Stimulated activated CD4-positive, alpha-beta T cell treated with anti-CD3 and anti-CD28 coated beads, Interleukin-15, amount 100 ng/mL, for 24 hours (primary cell): Measurements from ENCODE around the gene POLR1A.
A peak's percentile ranks its signal among the peaks of the same experiment; 100 is the strongest.

Source experiments
- DNase-seq: peaks from one replicate; pipeline ENCODE4 v3.0.0-alpha.2; 2020

The POLR1A gene

DNA sequence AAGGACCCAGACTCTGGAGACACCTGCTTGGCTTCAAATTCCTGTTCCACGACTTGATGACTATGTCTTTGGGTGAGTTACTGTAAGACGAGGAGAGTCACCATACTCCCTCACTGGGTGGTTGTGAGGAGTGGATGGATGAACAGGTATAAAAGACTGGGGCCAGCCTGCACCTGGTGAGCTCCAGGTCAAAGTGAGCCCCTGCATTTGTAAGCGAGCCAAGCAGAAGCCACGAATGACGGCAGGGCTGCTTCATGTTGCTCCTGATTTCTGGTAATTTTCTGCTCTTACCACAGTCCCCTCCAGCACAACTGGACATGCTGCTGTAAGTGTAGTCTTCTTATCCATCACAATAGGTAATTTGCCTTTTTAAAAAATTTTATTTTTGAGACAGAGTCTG is 86.6 kb downstream of the POLR1A start:
- DNase-seq: no peak

DNA sequence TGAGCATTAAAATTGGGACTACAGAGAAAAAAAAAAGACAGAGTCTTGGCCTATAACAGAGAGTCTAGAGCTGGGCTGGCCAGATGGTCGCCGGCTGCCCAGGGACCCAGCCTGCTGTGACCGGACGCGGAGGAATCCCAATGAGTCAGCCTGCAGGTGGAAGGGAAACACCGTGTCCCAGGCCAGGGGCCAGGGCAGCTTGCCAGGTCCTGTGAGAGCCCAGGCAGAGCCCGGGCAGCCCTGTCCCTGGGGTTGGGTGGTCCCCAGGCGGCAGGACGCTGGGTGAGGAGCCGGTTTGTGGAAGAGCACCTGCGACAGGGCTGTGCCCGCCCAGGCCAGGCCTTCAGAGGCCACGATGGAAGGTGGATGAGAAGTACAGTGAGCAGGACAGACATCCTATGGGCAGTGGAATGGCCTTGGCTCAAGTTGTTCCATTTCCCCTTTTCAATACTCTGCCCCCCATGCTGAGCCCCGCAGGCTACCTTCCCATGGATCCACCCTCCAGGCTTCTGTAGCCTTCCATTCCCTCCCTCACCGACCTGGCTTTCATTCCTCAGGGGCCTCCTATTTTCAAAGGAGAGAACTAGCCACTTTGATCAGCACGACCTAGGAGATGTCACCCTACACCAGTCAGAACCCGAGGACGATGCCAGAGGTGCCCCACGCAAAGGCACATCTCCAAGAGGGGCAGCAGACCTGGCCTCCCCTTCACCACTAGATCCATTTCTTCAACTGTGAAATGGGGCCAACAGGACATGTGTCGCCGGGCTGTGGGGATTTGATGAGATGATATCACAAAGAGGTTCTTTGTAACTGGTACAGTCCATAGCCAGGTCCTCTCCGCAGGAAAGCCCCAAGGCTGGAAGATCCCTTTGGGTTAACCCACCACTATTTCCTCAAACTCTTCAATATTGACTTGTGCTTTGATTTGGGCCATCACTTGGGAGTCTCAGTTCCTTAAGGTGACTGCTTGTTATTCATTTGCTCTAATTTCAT is 87.5 kb downstream of the POLR1A start:
- no peak for DNase-seq

DNA sequence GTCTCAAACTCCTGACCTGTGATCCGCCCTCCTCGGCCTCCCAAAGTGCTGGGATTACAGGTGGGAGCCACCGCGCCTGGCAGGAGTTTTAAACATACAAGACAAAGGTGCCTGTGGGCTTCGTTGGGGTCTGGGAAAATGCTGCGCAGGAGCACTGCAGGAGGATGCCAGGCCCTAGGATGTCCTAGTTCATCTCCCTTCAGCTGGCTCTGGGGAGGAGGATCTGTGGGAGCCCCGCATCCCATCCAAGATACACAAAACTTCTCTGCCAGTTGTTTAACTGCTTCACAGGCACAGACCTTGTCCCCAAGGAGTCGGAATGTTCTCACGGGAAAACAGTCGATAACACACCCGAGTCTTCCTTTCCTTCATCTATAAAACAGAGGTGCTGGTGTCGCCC is 89.1 kb downstream of the POLR1A start:
- no peak for DNase-seq

DNA sequence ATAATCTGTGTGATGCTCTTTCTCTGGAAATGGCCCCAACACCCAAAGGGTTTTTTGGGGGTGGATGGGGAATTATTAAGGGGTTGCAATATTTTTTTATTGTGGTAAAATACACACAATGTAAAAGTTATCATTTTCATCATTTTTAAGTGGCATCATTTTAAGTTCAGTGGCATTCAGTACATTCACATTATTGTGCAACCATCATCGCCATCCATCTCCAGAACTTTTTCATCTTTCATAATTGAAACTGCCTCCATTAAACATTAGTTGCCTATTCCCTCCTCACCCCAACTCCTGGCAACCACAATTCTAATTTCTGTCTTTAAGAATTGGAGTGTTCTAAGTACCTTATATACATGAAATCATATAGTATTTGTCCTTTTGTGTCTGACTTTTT is 90.0 kb downstream of the POLR1A start:
- DNase-seq: no peak

DNA sequence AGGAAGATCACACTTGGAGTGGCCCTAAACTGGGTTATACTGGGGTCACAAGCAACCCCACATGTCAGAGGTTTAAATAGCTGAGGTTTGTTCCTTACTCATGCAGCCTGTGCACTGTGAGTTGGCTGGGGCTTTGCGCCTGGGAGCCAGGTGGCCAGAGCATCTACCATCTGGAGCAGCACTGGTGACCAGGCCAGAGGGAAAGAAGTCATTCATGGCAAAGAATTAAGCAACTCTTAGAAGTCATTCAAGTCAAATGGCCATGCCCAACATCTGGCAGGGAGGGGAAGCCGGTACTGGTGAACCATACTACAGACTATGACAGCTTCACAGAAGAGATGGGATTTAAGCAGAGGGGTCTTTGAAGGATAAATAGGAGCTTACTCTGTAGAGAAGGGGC is 90.7 kb downstream of the POLR1A start:
- DNase-seq: no peak

DNA sequence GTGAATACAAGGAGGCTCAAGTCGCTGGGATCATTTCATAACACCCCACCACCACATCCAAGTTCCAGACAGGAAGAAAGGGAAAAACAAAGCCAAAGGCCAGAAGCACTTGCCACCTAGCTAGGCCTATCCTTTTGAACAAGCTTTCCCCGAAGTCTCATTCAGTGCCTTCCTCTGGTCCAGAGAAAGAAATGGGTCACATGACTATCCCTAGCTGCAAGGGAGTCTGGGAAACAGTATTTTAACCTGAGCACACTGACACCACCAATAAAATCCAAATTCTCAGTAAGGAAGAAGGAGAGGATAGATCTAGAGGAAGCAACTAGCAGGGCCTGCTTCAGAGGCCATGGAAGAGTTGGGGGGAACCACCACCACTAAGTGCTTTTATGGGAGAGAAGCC is 91.2 kb downstream of the POLR1A start:
- DNase-seq: no peak

DNA sequence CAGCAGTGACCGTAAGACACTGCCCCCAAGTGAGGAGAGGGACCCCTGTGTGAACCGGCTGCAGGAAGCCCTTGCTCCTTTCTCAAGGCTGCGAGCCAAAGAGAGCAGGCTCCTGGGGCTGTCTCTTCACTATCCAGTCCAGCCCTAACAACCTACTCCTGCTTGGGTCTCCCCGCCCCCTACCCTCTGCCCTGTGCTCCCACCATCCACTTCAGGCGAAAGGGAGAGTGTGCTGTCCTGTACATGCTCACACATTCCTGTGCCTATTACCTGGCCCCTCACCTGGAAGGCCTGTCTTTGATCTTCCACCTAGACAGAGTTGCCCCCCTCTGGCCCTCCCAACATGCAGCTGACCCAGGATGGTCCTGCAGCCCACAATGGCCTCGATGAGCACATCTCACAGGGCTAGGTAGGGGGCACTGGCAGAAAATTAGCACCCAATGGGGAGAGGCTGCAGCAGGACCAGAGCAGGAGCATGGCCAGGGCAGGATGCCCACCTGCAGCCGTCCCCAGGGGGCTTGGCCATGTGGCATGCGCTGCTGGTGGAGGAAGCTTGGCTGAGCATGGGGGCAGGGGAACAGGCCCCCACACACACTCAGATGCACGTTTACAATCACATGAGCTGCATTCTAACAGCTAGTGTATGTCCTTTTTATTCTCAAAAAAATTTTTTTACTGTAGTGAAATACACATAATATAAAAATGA is 93.5 kb downstream of the POLR1A start:
- DNase-seq: no peak

DNA sequence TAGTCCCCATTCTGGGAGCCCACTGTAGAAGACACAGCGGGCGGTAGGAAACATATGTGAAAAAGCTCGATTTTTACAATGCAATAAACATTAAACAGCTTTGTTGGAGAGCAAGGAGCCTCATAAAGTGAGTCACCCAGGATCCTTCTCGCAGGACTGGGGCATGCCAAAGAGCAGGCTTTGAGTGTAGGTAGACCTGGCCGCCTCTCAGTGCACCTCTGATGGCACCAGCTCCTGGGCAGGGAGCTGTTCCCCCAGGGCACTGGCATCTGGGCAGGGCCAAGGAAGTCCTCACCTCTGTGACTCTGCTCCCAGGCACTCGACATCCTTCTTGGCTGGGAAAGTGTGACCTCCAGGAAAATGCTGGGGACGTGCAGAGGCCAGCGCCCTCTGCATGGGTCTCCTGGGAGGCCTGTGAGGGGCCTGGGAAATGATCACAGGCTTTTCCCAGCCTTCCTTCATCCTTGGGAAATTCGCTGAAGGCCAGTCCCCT is 94.2 kb downstream of the POLR1A start:
- DNase-seq: no peak

DNA sequence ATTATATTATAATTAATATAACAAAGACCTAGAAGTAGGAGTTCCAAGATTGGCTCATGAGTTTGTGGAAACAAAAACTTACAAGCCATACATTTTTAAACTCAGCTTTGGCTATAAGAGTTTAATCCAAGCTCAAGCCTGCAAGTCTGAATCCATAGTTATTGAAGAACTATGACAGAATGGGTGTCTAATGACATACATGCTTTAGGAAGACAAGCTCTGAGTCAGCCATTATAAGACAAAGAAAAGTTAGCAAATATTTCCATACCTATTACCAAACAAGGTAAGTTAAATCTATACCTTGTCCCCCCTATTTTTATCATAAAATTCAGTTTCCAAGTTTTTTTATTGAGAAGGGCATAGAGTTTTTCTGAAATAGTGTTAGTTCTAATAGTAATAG is 95.6 kb downstream of the POLR1A start:
- no peak for DNase-seq

DNA sequence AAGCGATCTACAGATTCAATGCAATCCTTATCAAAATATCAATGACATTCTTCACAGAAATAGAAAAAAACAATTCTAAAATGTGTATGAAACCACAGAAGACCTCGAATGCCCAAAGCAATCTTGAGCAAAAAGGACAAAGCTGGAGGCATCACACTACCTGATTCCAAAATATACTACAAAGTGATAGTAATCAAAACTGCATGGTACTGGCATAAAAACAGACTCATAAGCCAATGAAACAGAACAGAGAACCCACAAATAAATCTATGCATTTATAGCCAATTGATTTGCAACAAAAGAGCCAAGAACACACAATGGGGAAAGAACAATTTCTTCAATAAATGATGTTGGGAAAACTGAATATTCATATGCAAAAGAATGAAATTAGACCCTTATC is 99.2 kb downstream of the POLR1A start:
- DNase-seq: no peak

DNA sequence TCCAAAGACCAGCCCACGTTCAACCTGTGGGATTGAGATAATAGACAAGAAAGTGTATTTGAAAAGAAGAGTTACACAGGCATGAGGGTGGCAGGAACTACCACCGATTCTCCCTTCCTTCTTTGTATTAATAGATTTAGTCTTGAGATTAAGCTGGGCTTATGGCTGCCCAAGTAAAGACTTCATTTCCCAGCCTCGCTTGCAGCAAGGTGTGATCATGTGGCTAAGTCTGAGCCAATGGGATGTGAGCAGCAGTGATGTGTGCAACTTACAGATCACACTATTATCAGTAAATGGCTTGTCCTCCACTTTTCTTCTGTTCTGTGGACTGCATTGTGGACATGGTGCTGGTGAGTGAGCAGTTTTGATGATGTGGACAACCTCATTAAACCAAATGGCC is 101.7 kb downstream of the POLR1A start:
- DNase-seq: no peak

DNA sequence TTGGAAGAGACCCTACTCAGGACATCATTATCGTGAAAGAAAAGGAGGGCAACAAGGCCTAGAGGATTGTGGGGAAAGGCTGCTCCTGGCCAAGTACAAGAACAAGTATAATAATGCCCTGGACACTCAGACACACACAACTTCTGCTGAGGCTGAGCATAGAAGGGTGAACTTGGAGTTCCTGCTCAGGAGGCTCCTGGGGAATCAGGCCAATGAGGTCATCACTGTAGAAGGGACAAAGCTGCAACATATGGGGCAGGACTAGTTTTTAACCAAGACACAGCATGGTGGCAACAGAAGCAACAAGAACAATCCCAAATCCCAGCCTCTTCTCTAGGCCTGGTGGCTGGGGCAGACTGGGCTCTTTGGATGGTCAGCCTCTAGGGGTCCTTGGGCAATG is 102.6 kb downstream of the POLR1A start:
- no peak for DNase-seq

DNA sequence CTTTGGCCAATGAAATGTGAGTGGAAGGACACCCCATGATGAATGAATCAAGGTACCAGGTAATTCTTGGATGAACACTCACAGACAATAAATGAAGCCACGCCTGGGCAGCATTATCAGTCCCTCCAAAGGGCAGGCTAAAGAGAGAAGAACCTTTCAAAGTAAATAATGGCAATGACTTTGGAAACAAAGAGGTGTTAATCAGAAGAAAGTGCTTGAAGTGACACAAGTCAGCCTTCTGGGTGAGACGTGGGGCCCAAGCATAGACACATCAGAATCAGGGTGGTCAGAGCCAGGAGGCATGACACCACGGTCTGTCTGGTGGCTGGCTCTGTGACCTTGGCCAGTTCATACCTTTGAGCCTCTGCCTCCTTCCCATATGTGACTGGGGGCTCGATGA is 103.3 kb downstream of the POLR1A start:
- DNase-seq: no peak

DNA sequence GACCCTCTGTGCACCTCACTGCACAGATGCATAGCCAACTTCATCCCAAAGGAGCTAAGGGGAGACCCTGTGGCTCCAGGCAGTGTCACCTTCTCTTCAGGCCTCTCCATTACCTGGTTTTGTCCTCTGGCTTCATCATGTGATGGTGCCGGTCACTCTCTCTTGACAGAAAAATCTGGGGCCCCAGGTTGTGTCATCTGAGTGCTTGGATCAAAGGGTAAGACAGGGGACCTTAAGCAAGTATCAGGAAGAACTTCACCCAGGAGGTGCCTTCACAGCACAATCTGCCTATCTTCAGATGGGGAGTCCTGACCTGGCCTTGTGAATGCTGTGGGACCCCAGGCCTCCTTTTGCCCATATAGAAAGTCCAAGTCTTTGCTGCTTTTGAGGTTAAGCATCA is 104.4 kb downstream of the POLR1A start:
- DNase-seq: no peak

DNA sequence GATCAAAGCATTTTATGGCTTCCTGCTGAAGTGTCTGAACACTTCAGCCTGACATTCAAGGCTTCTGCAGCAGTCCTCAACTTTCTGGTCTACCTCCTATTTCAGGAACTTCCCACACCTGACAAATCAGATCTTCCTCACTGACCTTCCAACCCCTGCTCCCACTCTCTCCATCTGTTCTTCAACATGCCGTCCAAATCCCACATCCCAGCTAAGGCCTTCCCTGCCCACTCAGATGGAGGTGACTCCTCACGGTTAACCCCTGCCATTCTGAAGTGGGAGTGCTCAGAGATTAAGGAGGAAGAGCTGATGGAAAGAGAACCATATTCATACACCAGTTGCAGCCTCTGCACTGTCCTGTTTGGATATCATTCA is 104.8 kb downstream of the POLR1A start:
- no peak for DNase-seq

DNA sequence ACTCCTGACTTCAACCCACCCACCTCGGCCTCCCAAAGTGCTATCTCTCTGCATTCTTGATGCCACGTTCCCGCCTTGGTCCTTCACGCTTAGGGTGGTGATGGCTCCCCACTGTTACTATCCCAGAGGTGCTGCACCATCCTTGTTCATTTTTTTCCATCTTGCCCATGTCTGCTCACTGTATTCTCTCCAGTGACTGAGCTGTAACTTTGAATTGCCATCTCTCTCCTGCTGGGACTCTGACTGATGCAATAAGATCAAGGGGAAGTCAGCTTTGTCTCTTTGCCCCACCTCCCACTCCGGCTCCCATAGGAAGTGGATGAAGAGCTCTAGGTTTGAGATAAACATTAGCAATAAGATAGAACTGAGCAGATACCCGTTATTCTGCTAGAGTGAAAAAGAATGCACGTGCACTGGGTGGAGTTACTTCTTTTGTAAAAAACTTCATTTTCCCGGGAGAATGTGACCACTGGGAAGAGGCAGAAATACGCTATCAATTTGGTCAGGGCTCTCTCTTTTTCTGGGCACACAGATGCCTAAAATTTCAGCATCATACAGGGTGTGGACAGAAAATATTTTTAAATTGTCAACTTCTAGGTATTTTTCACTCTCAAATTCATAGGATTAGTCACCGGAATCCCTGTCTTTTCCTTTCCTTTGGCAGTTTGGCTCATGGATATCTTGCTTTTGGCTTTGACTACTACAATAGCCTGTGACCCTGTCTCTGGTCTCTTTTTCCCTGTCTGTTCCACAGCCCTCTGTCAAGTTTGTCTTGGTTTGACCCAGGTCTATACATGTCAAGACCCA is 105.4 kb downstream of the POLR1A start:
- no peak for DNase-seq

DNA sequence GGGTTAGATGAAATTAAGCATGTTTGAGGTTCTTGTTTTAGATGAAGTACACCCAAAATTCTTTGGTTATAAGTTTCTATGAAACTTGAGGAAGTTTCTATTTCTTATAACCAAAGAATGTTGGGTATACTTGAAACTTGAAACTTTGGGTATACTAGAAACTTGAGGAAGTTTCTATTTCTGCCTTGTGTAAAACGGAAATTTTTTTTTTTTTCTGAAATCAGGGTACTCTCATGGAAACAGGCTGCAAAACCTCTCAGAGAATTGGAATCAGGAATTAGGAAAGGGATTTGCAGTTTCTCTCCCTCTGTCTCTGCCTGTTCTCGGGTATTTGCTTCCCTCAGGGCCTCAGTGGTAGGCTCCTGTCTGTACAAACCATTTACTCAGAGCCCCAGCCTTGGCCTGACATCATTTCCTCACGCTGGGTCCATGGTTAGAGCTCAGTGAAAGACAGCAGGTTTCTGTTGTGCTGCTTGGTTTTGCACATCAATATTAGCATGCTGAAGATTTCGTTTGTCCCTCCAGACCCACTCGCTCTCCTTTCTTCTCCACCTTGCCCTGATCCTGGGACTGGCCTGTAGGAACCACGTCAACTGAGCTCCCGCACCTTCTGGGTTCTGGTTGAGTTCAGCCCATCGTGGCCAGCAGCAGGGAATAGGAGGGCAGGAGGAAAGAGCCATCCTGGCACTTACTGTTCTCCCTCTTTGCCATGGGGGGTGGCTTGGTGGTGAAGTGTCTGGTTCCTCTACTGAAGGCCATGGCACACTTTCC is 106.4 kb downstream of the POLR1A start:
- peak; percentile 60 for DNase-seq

DNA sequence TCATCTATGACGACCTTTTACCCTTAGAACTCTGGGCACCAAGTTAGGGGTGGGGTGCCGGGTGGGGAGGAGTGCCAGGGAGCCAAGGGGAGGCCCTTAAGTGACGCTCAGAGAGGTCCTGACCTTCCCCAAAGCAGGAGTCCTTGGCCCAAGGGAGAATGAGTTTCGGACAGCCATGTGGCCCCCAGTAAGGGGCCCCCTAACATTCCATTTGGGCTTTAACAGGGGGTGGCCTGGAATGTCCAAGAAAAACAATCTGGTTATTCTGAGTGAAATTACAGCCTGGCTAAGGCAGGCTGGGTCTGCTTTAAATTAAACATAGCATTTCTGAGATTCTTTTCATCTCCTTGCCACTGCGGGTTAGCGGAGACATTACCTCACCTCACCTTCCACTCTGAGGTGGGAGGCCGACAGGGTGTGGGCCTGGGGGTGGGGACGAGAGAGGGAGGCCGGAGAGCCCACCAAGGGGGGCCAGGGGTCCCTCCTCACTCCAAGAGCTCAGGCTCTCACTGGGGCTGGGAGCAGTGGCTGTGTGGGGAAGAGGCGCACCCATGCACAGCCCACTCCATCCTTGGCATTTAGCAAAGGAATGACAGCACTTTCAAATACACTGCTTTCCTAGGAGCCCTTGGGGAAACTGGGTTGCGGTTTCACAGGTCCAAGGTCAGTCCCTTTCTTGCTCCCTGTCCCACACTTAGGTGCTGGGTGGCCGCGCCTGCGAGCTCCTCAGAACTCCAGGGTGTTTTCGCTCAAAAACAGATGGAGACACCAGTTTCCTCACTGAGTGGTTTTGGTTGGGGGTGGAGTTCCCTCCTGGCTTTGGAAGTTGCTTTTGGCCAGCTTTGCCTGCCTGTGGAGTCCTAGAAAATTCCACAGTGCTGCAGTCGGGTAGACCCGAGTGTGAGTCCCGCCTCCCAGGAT is 107.4 kb downstream of the POLR1A start:
- DNase-seq: no peak

DNA sequence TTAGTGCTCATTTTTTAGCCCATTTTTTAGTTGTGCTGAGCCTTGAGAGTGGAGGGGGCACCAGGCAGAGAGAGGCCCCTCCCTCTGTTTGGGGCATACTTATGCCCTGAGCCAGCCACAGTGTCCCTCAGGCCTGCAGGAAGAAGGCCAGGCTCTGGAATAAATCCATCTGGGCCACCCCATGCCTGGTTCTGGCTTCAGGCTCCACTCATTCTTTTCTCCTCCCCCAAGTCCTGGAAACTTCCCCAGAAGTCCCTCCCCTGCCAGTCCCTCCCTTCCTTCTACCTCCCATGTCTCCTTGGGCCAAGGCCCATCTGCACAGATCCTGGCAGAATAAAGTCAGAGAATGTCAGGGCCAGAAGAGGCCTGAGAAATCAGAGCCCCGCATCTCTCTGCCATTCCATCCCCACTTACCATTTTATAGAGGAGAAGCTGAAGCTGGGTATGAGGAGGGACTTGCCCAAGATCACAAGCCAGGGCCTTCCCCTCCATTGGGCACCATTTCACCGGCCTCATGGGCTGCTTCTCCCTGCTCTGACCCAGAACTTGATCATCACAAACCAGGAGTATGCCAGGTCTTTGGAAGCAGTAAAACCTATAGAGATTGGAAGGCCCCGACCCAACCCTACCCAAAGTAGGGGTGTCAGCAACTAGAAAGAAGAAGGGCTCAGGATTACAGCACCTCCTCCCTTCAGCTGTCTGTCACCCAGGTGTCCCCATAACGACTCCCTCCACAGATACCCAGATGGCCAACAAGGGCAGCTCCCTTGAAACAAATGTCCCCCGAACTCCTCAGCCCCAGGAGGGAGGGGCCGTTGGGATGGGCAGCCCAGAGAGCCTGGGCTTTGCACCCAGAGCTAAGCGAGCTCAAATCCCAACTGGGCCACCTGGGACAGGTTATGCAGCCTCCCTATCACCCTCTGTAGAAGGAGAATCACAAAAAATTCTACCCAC is 108.4 kb downstream of the POLR1A start:
- DNase-seq: no peak

DNA sequence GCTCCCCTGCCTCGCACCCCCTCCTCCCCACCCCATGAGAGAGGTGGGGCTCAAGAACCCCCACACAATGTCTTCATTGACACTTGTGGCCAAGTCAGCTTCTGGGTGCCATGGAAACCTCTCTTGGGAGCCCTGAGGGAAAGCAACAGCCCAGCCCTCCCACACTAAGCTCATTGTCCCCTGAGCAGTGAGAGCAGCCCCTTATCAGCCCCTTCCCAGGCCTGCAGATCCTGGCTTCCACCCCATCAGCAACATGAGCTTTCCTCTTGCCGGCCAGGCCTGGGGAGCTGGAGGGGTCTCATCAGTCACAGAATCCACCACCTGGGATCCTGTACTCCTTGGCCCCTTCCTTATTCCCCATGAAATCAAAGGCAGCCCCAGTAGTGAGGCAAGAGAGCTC is 109.1 kb downstream of the POLR1A start:
- DNase-seq: no peak
